HEK293 (cell line): Measurements from ENCODE around the gene DDIT4.

ENCODE experiments used
- EGR2 ChIP-seq: fragments of 450-650 bp; formaldehyde crosslinking; IDR thresholded peaks from 2 replicates; pipeline ENCODE4 v1.5.1; 2016; ENCODE audit warnings: low read depth, missing biosample characterization, missing genetic modification characterization
- ELK4 ChIP-seq: IDR thresholded peaks from 2 replicates; pipeline ENCODE4 v1.6.1; 2011; ENCODE audit warnings: mild to moderate bottlenecking, low read depth, low read length, borderline replicate concordance
- OSR2 ChIP-seq: fragments of 450-650 bp; formaldehyde crosslinking; IDR thresholded peaks from 2 replicates; pipeline ENCODE4 v1.5.1; 2016; ENCODE audit warnings: missing biosample characterization, missing genetic modification characterization
- PRDM10 ChIP-seq: fragments of 450-650 bp; formaldehyde crosslinking; IDR thresholded peaks from 2 replicates; pipeline ENCODE4 v1.5.1; 2016; ENCODE audit warnings: missing biosample characterization, missing genetic modification characterization
- SCRT1 ChIP-seq: fragments of 450-650 bp; formaldehyde crosslinking; IDR thresholded peaks from 2 replicates; pipeline ENCODE4 v1.5.1; 2016; ENCODE audit warnings: missing biosample characterization, missing genetic modification characterization, borderline replicate concordance
- SP3 ChIP-seq: fragments of 450-650 bp; formaldehyde crosslinking; IDR thresholded peaks from 2 replicates; pipeline ENCODE4 v1.5.1; 2016; ENCODE audit warnings: missing biosample characterization, missing genetic modification characterization
- TSHZ1 ChIP-seq: fragments of 450-650 bp; formaldehyde crosslinking; IDR thresholded peaks from 2 replicates; pipeline ENCODE4 v1.5.1; 2016; ENCODE audit warnings: missing biosample characterization, missing genetic modification characterization, borderline replicate concordance
- YY1 ChIP-seq: fragments of 450-650 bp; formaldehyde crosslinking; IDR thresholded peaks from 2 replicates; pipeline ENCODE4 v1.5.1; 2018; ENCODE audit warnings: missing biosample characterization, missing genetic modification characterization
- ZBTB21 ChIP-seq: fragments of 450-650 bp; formaldehyde crosslinking; IDR thresholded peaks from 2 replicates; pipeline ENCODE4 v1.5.1; 2017; ENCODE audit warnings: missing biosample characterization, missing genetic modification characterization
- ZBTB6 ChIP-seq: fragments of 450-650 bp; formaldehyde crosslinking; IDR thresholded peaks from 2 replicates; pipeline ENCODE4 v1.5.1; 2017; ENCODE audit warnings: missing biosample characterization, missing genetic modification characterization
- ZBTB7A ChIP-seq: fragments of 450-650 bp; formaldehyde crosslinking; IDR thresholded peaks from 2 replicates; pipeline ENCODE4 v1.5.1; 2016; ENCODE audit warnings: low read depth, missing biosample characterization, missing genetic modification characterization
- ZFP37 ChIP-seq: fragments of 450-650 bp; formaldehyde crosslinking; IDR thresholded peaks from 2 replicates; pipeline ENCODE4 v1.5.1; 2016; ENCODE audit warnings: missing biosample characterization, missing genetic modification characterization
- ZIC2 ChIP-seq: fragments of 450-650 bp; formaldehyde crosslinking; IDR thresholded peaks from 2 replicates; pipeline ENCODE4 v1.5.1; 2016; ENCODE audit warnings: missing biosample characterization, missing genetic modification characterization
- ZNF10 ChIP-seq: fragments of 450-650 bp; formaldehyde crosslinking; IDR thresholded peaks from 2 replicates; pipeline ENCODE4 v1.5.1; 2017; ENCODE audit warnings: missing biosample characterization, missing genetic modification characterization
- ZNF184 ChIP-seq: fragments of 450-650 bp; IDR thresholded peaks from 2 replicates; pipeline ENCODE4 v1.5.1; 2018; ENCODE audit warnings: missing biosample characterization, mild to moderate bottlenecking, missing genetic modification characterization
- ZNF311 ChIP-seq: fragments of 450-650 bp; formaldehyde crosslinking; IDR thresholded peaks from 2 replicates; pipeline ENCODE4 v1.5.1; 2017; ENCODE audit warnings: missing biosample characterization, missing genetic modification characterization, borderline replicate concordance
- ZNF354C ChIP-seq: fragments of 450-650 bp; formaldehyde crosslinking; IDR thresholded peaks from 2 replicates; pipeline ENCODE4 v1.5.1; 2016; ENCODE audit warnings: missing biosample characterization, missing genetic modification characterization, low read depth, borderline replicate concordance
- ZNF423 ChIP-seq: fragments of 450-650 bp; formaldehyde crosslinking; IDR thresholded peaks from 2 replicates; pipeline ENCODE4 v1.5.1; 2016; ENCODE audit warnings: missing biosample characterization, missing genetic modification characterization
- ZNF433 ChIP-seq: fragments of 450-650 bp; formaldehyde crosslinking; IDR thresholded peaks from 2 replicates; pipeline ENCODE4 v1.5.1; 2016; ENCODE audit warnings: missing biosample characterization, missing genetic modification characterization, low read depth
- ZNF514 ChIP-seq: fragments of 450-650 bp; formaldehyde crosslinking; IDR thresholded peaks from 2 replicates; pipeline ENCODE4 v1.5.1; 2016; ENCODE audit warnings: missing biosample characterization, missing genetic modification characterization
- ZNF544 ChIP-seq: fragments of 450-650 bp; formaldehyde crosslinking; IDR thresholded peaks from 2 replicates; pipeline ENCODE4 v1.5.0; 2017; ENCODE audit warnings: missing biosample characterization, missing genetic modification characterization
- ZNF560 ChIP-seq: fragments of 450-650 bp; formaldehyde crosslinking; IDR thresholded peaks from 2 replicates; pipeline ENCODE4 v1.5.1; 2017; ENCODE audit warnings: missing biosample characterization, missing genetic modification characterization, borderline replicate concordance
- ZNF660 ChIP-seq: fragments of 450-650 bp; IDR thresholded peaks from 2 replicates; pipeline ENCODE4 v1.5.1; 2018; ENCODE audit warnings: missing biosample characterization, mild to moderate bottlenecking, missing genetic modification characterization
- ZNF707 ChIP-seq: fragments of 450-650 bp; formaldehyde crosslinking; IDR thresholded peaks from 2 replicates; pipeline ENCODE4 v1.5.1; 2016; ENCODE audit warnings: missing biosample characterization, missing genetic modification characterization
- ZNF747 ChIP-seq: fragments of 450-650 bp; formaldehyde crosslinking; IDR thresholded peaks from 2 replicates; pipeline ENCODE4 v1.5.1; 2016; ENCODE audit warnings: missing biosample characterization, missing genetic modification characterization
- ZNF76 ChIP-seq: fragments of 450-650 bp; formaldehyde crosslinking; IDR thresholded peaks from 2 replicates; pipeline ENCODE4; 2016; ENCODE audit warnings: low read depth, missing biosample characterization, missing genetic modification characterization, borderline replicate concordance
- ZNF776 ChIP-seq: fragments of 450-650 bp; formaldehyde crosslinking; IDR thresholded peaks from 2 replicates; pipeline ENCODE4 v1.5.0; 2017; ENCODE audit warnings: missing biosample characterization, missing genetic modification characterization, borderline replicate concordance
- ZNF791 ChIP-seq: fragments of 450-650 bp; formaldehyde crosslinking; IDR thresholded peaks from 2 replicates; pipeline ENCODE4 v1.5.1; 2016; ENCODE audit warnings: missing biosample characterization, missing genetic modification characterization
- ZSCAN4 ChIP-seq: fragments of 450-650 bp; formaldehyde crosslinking; IDR thresholded peaks from 2 replicates; pipeline ENCODE4 v1.5.1; 2017; ENCODE audit warnings: missing biosample characterization, missing genetic modification characterization

The DDIT4 gene

GRCh38 chr10:72273410-72274212 is at the start of gene DDIT4 (continued):
- TF ChIP-seq ZNF707, result no peak
- TF ChIP-seq ZNF433 (tag by site-specific recombination), result no peak
- TF ChIP-seq EGR2 (tag by site-specific recombination), result peak; percentile 82
- TF ChIP-seq TSHZ1, result 0 out of 2 replicates have a peak, but pooled peaks have one; percentile 11
- no peak for TF ChIP-seq ZNF184 (tag by site-specific recombination)
- TF ChIP-seq ZNF10 (tag by site-specific recombination), result 0 out of 2 replicates have a peak, but pooled peaks have one; percentile 43
- TF ChIP-seq ZNF544, result no peak
- peak; percentile 43; the same call in 1 of the 2 replicates for TF ChIP-seq ZNF76 (tag by site-specific recombination)
- peak; percentile 83 for TF ChIP-seq ZIC2 (tag by site-specific recombination)
- no peak for TF ChIP-seq ZBTB6 (tag by site-specific recombination)
- TF ChIP-seq ZNF791 (tag by site-specific recombination), result no peak
- peak; percentile 89 for TF ChIP-seq SP3 (tag by site-specific recombination)
- no peak for TF ChIP-seq OSR2 (tag by site-specific recombination)
- peak; percentile 71 for TF ChIP-seq ZSCAN4 (tag by site-specific recombination)
- TF ChIP-seq ZNF354C (tag by site-specific recombination), result no peak
- no peak for TF ChIP-seq ZNF776 (tag by site-specific recombination)
- peak; percentile 97 for TF ChIP-seq ZNF423 (tag by site-specific recombination)
- TF ChIP-seq ZNF660 (tag by site-specific recombination), result peak; percentile 92
- peak; percentile 76 for TF ChIP-seq YY1 (tag by site-specific recombination)
- no peak for TF ChIP-seq ZNF560
- no peak for TF ChIP-seq ZFP37 (tag by site-specific recombination)
- no peak for TF ChIP-seq ZNF747 (tag by site-specific recombination)
- peak; percentile 92 for TF ChIP-seq PRDM10
- TF ChIP-seq ELK4, result no peak
- no peak for TF ChIP-seq SCRT1 (tag by site-specific recombination)
- no peak for TF ChIP-seq ZNF311 (tag by site-specific recombination)
- TF ChIP-seq ZBTB21, result 0 out of 2 replicates have a peak, but pooled peaks have one; percentile 4
- no peak for TF ChIP-seq ZNF514 (tag by site-specific recombination)
- 0 out of 2 replicates have a peak, but pooled peaks have one; percentile 53 for TF ChIP-seq ZBTB7A
